Heart left ventricle (tissue), 16 donors: ENCODE results near the gene NDUFS5. TPM values are rescaled to one million over a fixed set of nuclear protein-coding genes. Genes with fewer than 3 reads are reported as not detected.

ENCODE experiments used
- ATAC-seq, 4 donors: fragments of 200-7000 bp; cut with Tn5 transposase; one replicate each; pipeline ENCODE4 v1.9.1; 2020 to 2022; ENCODE audit warnings: moderate library complexity in 4 of 4, mild to moderate bottlenecking in 3 of 4, moderate number of reproducible peaks in 1 of 4
- DNase-seq, 5 donors: peaks; one replicate each; pipeline ENCODE4 v3.0.0-alpha.2; 2020
- H3K27ac ChIP-seq, 12 donors: fragments of 200-600 bp; sonication (generic) in 4 of 12; one replicate each; pipeline versions ENCODE4 v1.5.0 to v1.8.0; 2016 to 2022; ENCODE audit warnings: mild to moderate bottlenecking in 2 of 12
- H3K27me3 ChIP-seq, 9 donors: fragments of 200-600 bp; sonication (generic) in 2 of 9; one replicate each; pipeline versions ENCODE4 v1.5.1 to v1.8.0; 2016 to 2022; ENCODE audit warnings: mild to moderate bottlenecking in 3 of 9
- H3K36me3 ChIP-seq, 9 donors: fragments of 200-600 bp; sonication (generic) in 2 of 9; one replicate each; pipeline versions ENCODE4 v1.5.0 to v1.8.0; 2018 to 2022; ENCODE audit warnings: mild to moderate bottlenecking in 2 of 9
- H3K4me1 ChIP-seq, 12 donors: fragments of 200-600 bp; sonication (generic) in 4 of 12; one replicate each; pipeline versions ENCODE4 v1.5.0 to v1.8.0; 2016 to 2022; ENCODE audit warnings: mild to moderate bottlenecking in 3 of 12
- H3K4me3 ChIP-seq, 12 donors: fragments of 200-600 bp; sonication (generic) in 4 of 12; one replicate each; pipeline versions ENCODE4 v1.5.0 to v1.8.0; 2017 to 2022; ENCODE audit warnings: mild to moderate bottlenecking in 9 of 12, moderate library complexity in 4 of 12
- H3K9me3 ChIP-seq, 12 donors: fragments of 200-600 bp; sonication (generic) in 4 of 12; one replicate each; pipeline versions ENCODE4 v1.5.0 to v1.8.0; 2016 to 2022; ENCODE audit warnings: mild to moderate bottlenecking in 1 of 12
- CTCF ChIP-seq, 12 donors: fragments of 200-600 bp; sonication (generic) in 4 of 12; IDR thresholded peaks; one replicate each; pipeline versions ENCODE4 v1.5.0 to v1.8.0; 2018 to 2022; ENCODE audit warnings: antibody characterized with exemption in 12 of 12, mild to moderate bottlenecking in 5 of 12
- POLR2A ChIP-seq, 2 donors: fragments of 450-650 bp; IDR thresholded peaks; one replicate each; pipeline ENCODE4 v1.6.1; 2017; ENCODE audit warnings: antibody characterized with exemption in 2 of 2, mild to moderate bottlenecking in 2 of 2, moderate library complexity in 2 of 2
- WGBS, 4 donors: extraction: QIAGEN DNeasy Blood & Tissue Kit in 2 of 4; methylation state at CpG; one replicate each; pipeline versions ENCODE4 v1.1.5 to v1.1.7; 2013 to 2018; 5-methylcytosine and 5-hydroxymethylcytosine counted together
- intact Hi-C, 10 donors: fragments of 100-400 bp; cut with DNase I; formaldehyde crosslinking; loops; one replicate each; pipeline versions ENCODE4 v1.11.1 to v1.14.2; 2022
- polyA plus RNA-seq, 2 donors: library from polyadenylated mRNA; stranded (reverse); fragments of 200-250 nt; gene quantifications; one replicate each; pipeline ENCODE4 v1.2.3, GENCODE V29; 2013
- total RNA-seq, 9 donors: library from RNA; depleted of rRNA in 2 of 9; stranded (reverse); fragments of >200 nt in 2 of 9; fragmentation: NEBNext Ultra II Directional in 3 of 9; extraction: Animal tissue kit (Norgen Biotek cat#: 25700) in 3 of 9; gene quantifications; one replicate each; pipeline versions ENCODE4 v1.1.0 to v1.2.4, GENCODE V29; 2016 to 2023
- donor health status: ischemic (EF 13 %, LVEDD 7.1; RV severe dilation, severe dysfunction).
- donor health status: healthy with polysubstance abuse.
- donor health status: DM: no; HTN: yes; CAD: no.
- donor health status: DM: no; HTN: no; CAD: no.
- donor health status: ischemic (EF 25% LVEDD 6.9; RV normal size, moderate dysfunction).
- donor health status: ischemic (EF 25% LVEDD 5.7; RV mildly dilated, moderate dysfunction).
- donor health status: healthy.
- donor health status: DM: yes; HTN: yes; CAD: no.
- donor health status: ischemic (EF 35%, LVEDD 5.7; RV mildly dilated, moderate dysfunction).
- donor health status: nonischemic (EF 11% LVEDD 7.7; RV severe dilation, severe dysfunction).
- donor health status: DM: yes; HTN: yes; CAD: no.
- donor health status: PGD.
- donor health status: ischemic (EF 29% LVEDD 5.4; RV normal size, mild dysfunction).
- donor health status: nonischemic (EF 23%, LVEDD 6.1; RV moderate dilation, normal function).

The NDUFS5 gene
- total and polyA plus RNA-seq, 11 donors = 292 to 4,461 (median 578) TPM

DNA sequence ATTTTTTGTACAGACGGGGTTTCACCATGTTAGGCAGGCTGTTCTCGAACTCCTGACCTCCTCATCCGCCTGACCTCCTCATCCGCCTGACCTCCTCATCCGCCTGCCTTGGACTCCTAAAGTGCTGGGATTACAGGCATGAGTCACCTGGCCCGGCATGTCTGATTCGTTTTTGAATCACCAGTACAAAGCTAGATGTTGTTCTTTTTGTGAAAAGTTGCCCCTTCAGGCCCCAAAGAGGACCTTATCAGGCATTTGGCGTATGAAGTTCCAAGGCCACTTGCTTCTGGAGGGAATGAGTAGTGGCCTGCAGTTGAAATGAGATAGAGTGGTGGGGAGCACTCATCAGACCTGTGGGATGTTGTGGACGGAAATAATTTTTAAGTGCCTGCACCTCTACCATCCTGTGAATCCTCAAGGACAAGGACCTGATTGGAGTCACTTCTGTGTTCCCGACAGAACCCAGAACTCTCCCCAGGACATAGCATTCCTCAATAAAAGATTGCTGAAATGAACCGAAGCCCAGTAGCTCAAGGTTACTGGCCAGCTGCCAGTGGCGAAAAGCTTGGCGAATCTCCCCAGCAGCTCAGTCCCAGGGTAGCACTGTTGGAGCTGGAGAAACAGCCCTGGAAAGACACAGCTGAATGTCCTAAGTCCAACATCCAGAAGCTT is 50.1 kb downstream of the NDUFS5 start:
- intact Hi-C loops = no loop called here
- 56 to 62% (median 58%) methylated on average over 12 to 13 of the region's 13 CpGs for WGBS, 4 donors
- no peaks in the 10 kb centered on the region for H3K36me3 ChIP-seq
- H3K9me3 ChIP-seq = no peaks in the 10 kb centered on the region
- H3K4me3 ChIP-seq = no peak overlapping the region
- ATAC-seq = peak; percentile 71 to 81 (median 78)
- peaks cover 0 to 8% (median 0%) of the 10 kb centered on the region in 9 donors for H3K27me3 ChIP-seq
- DNase-seq = peak; percentile 46 to 83 (median 71)
- no peak for TF ChIP-seq POLR2A (IDR thresholded peaks at IDR 0.05)
- no peak for TF ChIP-seq CTCF (IDR thresholded peaks at IDR 0.05)
- H3K27ac ChIP-seq = peak overlapping the region in 9 of 12 donors; percentile 1 to 66 (median 24)
- peaks cover 0 to 18% (median 8%) of the 10 kb centered on the region in 12 donors for H3K4me1 ChIP-seq

DNA sequence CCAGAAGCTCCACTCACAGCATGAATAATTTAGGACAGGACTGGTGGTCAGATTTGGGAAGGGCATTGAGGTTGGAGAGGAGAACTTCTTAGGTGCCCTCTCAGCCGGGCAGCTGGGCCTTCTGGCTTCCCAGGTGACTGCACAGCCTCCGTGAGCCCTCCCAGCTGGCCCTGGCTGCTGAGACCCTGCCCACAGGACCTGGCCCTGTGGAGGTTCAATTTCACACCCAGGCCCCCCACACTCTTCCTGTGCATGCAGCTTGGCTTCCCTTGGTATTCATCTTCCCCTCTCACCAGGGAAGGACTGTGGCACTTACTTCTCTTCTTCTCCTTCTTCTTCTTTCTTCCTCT is 50.6 kb downstream of the NDUFS5 start:
- Histone ChIP-seq H3K36me3 (no peaks in the 10 kb centered on the region), H3K4me3 (no peak overlapping the region), H3K27me3 (peaks cover 0 to 12% (median 0%) of the 10 kb centered on the region in 9 donors), H3K4me1 (peaks cover 0 to 23% (median 8%) of the 10 kb centered on the region in 12 donors), H3K9me3 (no peaks in the 10 kb centered on the region), H3K27ac (peak overlapping the region in 9 of 12 donors; percentile 1 to 66 (median 24))
- no peak for DNase-seq
- intact Hi-C loops = no loop called here
- TF ChIP-seq POLR2A (IDR thresholded peaks at IDR 0.05) (no peak), CTCF (IDR thresholded peaks at IDR 0.05) (no peak)
- 73 to 100% (median 76%) methylated on average over 2 of the region's 2 CpGs for WGBS, 4 donors
- ATAC-seq = peak in 1 of 4 donors; percentile 31

GRCh38 chr1:39080269-39080826 is 54.2 kb downstream of the NDUFS5 start:
- intact Hi-C loops = loop anchor here in 4 of 10 donors (5.0 to 10.0 kb wide), 3 partner anchors 216 to 226 kb away; partner anchors contain the start of gene RRAGC (in 3 of the 4)
- H3K4me1 ChIP-seq = peaks cover 0 to 28% (median 10%) of the 10 kb centered on the region in 12 donors
- H3K27ac ChIP-seq = no peak overlapping the region
- H3K36me3 ChIP-seq = no peaks in the 10 kb centered on the region
- DNase-seq (no peak), ATAC-seq (no peak)
- H3K27me3 ChIP-seq = peaks cover 0 to 29% (median 5%) of the 10 kb centered on the region in 9 donors
- peak overlapping the region in 7 of 12 donors; percentile 31 to 83 (median 65) for H3K4me3 ChIP-seq
- H3K9me3 ChIP-seq = no peaks in the 10 kb centered on the region
- 82 to 88% (median 85%) methylated on average over 12 of the region's 12 CpGs for WGBS, 4 donors
- no peak for TF ChIP-seq CTCF (IDR thresholded peaks at IDR 0.05)
- TF ChIP-seq POLR2A (IDR thresholded peaks at IDR 0.05) = no peak

DNA sequence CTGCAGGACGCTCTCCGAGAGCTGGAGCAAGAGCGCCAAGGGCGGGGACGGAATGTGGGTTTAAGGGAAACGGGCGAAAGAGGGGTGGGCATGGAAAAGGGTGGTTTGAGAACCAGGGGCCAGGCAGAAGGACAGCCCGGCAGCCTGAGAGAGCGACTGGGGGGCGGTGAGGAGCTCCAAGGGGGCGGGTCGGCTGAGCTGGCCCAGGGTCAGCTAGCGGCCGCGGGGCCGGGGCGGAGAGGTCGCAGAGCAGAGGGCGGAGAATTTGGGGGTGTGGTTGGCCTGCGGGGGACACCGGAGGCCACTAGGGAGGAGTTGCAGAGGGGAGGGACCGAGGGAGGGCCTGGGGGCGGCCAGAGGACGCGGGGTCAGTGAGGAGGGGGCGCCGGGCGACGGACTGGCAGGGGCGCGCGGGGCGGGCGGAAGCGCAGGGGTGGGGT is 54.7 kb downstream of the NDUFS5 start:
- H3K27me3 ChIP-seq = peaks cover 0 to 29% (median 5%) of the 10 kb centered on the region in 9 donors
- H3K4me1 ChIP-seq = peaks cover 0 to 28% (median 10%) of the 10 kb centered on the region in 12 donors
- DNase-seq (peak in 1 of 5 donors; percentile 20), ATAC-seq (peak in 3 of 4 donors; percentile 13 to 18 (median 14))
- 9 to 33% (median 21%) methylated on average over 15 to 35 of the region's 35 CpGs for WGBS, 4 donors
- H3K27ac ChIP-seq = no peak overlapping the region
- TF ChIP-seq CTCF (IDR thresholded peaks at IDR 0.05) = no peak
- TF ChIP-seq POLR2A (IDR thresholded peaks at IDR 0.05) = no peak
- no peaks in the 10 kb centered on the region for H3K9me3 ChIP-seq
- H3K36me3 ChIP-seq = no peaks in the 10 kb centered on the region
- intact Hi-C loops = loop anchor here in 4 of 10 donors (5.0 to 10.0 kb wide), 3 partner anchors 216 to 226 kb away; partner anchors contain the start of gene RRAGC (in 3 of the 4)
- H3K4me3 ChIP-seq = peak overlapping the region in 11 of 12 donors; percentile 31 to 83 (median 62)
